Left ventricle myocardium superior (tissue), 1 donor: ENCODE data around the gene SCN1B. TPM values are rescaled to one million over a fixed set of nuclear protein-coding genes. Genes with fewer than 3 reads are reported as not detected.
A peak's percentile ranks its signal among the peaks of the same experiment; 100 is the strongest.
"Not testable (repeated sequence)": the region's sequence is repeated elsewhere in the genome, so short reads cannot be mapped to it uniquely, and the experiment has no call there.

Experiments used
- ATAC-seq: fragments of 200-7000 bp; cut with Tn5 transposase; one replicate; pipeline ENCODE4 v1.9.1; 2020; ENCODE audit warnings: mild to moderate bottlenecking, moderate library complexity
- DNase-seq: peaks from one replicate; pipeline ENCODE4 v3.0.0-alpha.2; 2020
- intact Hi-C: fragments of 100-400 bp; cut with micrococcal nuclease; formaldehyde crosslinking; loops from one replicate; pipeline ENCODE4 v1.11.0; 2022
- total RNA-seq: library from RNA; stranded (reverse); fragmentation: NEBNext Ultra II Directional; extraction: Animal tissue kit (Norgen Biotek cat#: 25700); gene quantifications from one replicate; pipeline ENCODE4 v1.2.1, GENCODE V29; 2021
- donor health status: DM: no; HTN: yes; CAD: no; lungs with severe emphysema.

SCN1B gene
- total RNA-seq, 1 donor from 2014 or later: 45.7 TPM

DNA sequence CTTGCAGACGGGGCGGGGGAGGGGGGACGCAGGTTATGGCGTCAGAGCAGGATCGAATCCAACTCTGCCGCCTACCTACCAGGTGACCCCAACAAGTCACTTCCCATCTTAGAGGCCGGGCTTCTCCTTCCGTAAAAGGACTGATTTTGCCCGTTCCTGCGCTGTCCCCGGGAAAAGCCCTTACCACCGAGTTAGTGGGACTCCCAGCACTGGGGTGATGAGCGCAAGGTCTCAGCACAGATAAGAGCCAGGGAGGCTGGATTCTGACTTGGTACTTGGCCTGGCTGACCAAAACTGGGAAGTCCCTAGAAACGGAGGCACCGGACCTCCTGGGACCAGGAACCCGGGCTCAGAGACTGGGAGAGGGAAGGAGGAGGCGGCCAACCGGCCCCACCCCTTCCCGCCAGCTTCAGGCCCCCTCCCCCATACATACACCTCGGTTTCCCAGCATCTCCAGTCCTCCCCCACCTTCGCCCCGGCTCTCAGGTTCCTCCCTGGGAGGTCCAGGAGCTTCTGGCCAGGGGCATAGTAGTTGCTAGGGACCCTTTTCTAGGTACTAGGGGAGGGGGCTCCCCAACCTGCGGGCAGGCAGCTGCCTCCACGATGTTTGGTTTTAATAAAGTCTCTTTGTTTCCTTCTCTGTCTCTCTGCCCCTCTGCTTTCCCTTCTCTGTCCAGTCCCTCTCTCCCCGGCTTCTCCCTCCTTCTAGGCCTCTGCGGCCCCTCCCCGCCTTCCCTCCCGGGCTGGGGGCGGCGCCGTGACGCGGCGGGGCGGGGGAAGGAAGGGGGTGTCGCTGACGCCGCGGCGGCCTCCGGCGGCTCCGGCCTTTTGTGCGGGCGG lies 30.6 kb upstream of the SCN1B start, which contains the start of gene GRAMD1A:
Gene GRAMD1A (plus strand): TSS at position 826 of the 840 bp plus-strand sequence. CDS start 156 bp downstream, outside the sequence.
- intact Hi-C loops: no loop called here
- ATAC-seq: peak; percentile 95
- peak; percentile 93 for DNase-seq

DNA sequence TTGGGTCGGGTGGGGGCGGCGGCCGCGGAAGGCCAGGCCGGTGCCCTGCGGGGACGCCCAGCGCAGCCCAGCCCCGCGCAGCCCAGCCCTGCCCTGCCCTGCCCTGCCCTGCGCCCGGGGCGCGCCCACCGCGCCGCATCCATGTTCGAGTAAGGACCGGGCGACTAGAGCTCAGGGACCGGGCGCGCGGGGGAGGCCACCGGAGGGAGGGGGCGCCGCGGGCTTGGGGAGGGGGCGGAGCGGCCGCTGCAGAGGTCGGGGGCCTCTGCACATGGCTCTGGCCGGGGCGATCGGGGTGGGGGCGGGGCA lies 30.0 kb upstream of the SCN1B start:
- no peak for ATAC-seq
- intact Hi-C loops: no loop called here
- DNase-seq: no peak

DNA sequence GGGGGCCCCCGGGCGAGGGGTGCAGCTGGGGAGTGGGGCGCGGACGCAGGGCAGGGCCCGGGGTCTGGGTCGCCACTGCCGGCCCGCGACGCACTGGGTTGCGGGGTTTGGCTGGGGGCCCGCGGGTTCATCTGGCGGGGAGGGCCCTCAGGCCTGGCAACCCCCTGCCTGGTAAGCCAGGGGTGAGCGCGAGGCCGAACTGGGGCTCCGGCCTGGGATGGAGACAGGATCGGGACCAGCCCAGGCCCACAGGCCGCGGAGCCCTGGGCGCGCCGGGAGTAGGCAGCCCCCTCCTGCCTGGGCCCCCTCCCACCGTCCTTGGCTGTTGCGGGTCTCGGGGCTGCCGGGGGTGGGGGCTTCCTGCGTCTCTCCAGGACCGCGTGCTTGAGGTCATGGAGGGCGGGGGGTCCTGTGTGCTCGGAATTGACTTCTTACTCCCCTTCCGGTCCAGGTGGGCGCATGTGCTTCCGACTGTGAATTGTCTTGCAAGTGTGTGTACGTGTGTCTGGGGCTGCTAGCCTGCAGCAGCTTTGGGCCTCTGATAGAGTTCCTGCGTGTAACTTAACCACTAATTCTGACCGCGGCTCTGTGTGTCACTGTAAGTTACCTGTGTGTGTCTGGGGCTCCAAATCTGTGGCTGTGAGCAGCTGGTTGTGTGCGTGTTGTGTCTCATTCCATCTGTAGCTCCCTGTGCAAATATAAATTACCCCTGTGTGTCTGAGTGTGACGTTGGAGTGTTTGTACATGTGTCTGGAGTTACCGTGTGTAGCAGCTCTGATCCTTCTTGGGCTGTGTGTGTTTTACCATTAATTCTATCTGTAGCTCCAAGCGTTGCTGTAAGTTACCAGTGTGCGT lies 29.4 kb upstream of the SCN1B start:
- DNase-seq: peak; percentile 60

DNA sequence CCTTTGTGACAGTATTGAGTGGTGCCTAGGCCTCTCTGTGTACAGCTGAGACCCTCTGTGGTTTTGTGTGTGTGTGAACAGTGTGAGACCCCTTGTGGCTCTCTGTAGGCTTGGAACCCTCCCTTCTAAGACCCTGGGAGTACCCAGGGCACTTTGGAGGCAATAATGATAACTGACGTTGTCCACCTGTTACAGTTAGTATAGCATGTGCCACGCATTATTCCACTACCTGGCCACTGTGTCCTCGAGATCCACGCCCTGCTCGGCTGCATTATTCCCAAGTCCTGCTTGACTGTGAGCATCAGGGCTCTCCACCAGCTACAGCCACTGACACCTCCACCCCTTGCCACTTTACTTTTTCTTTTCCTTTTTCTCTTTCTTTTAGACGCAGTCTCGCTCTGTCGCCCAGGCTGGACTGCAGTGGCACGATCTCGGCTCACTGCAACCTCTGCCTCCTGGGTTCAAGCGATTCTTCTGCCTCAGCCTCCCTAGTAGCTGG lies 28.2 kb upstream of the SCN1B start:
- ATAC-seq (no peak), DNase-seq (no peak)
- intact Hi-C loops: no loop called here

More for the DNA sequence above, 29.4 kb upstream of the SCN1B start:
- intact Hi-C loops: no loop called here
- peak; percentile 7 for ATAC-seq

DNA sequence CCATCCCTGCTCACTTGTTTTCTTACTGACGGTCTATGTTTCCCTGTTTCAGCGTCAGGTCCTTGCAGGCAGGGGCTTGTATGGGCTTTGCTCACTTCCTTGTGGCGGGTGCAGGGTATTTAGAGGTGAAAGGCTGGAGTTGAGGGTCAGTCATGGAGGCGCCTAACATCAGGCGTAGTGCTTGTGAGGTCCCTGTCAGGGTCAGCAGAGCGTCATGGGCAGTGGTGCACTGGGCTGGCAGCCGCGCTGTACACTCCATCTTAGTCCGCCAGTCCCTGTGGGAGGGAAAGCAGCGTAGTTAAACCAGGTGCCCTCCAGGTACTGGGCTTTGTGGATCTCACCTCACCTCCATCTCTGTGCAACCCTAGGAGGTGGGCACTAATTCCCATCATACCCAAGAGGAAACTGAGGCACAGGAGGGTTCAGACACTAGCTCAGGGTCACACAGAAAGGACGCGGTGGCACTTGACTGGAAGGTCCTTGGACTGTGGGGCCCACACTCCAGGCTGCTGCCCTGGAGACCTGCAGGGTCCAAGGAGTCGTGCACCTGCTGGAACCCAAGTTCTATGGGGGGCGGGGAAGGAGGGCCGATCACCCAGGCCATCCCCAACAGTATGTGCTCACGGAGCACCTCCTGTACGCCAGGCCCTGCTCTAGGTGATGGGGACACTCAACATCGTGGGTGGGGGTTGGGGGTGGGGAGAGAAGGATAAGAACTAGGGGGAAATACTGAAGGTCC lies 25.6 kb upstream of the SCN1B start:
- ATAC-seq (no peak), DNase-seq (no peak)
- intact Hi-C loops: no loop called here

DNA sequence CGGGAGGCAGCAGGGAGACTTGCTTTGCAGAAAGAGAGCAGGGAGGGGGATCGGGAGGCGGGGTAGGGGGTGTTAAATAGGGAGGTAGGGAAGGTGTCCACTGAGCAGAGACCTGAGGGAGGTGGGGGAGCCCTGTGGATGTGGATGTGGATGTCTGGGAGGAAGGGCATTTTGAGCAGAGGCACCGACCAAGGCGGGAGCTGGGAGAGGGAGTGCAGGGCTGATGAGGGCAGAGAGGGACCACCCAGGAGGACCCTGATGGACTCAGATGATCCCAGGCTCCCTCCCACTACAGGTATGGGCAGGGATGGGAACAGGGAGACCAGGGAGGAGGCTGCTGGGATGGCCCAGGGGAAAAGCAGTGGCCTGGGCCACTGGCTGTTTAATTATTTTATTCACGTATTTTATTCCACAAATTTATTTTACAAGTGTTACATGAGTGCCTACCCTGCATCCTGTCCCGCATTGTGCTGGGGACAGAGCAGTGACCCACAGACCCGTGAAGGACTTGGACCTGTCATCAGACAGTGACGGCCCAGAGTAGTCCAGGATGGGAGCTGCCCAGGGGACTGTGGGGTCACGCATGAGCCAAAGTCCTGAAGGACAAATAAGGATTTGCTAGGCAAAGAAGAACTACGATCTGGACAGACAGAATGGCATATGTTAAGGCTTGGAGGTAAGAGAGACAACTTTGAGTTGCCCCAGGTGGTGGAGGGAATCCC lies 24.9 kb upstream of the SCN1B start:
- ATAC-seq (no peak), DNase-seq (peak; percentile 3)
- intact Hi-C loops: no loop called here

DNA sequence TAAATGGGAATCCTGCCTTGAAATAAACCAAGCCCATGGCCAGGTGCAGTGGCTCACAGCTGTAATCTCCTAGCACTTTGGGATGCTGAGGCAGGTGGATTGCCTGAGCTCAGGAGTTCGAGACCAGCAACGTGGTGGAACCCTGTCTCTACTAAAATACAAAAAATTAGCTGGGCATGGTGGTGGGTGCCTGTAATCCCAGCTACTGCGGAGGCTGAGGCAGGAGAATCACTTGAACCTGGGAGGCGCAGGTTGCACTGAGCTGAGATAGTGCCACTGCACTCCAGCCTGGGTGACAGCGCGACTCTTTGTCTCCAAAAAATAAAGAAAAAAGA lies 24.3 kb upstream of the SCN1B start:
- intact Hi-C loops, DNase-seq, ATAC-seq: not testable (repeated sequence)

DNA sequence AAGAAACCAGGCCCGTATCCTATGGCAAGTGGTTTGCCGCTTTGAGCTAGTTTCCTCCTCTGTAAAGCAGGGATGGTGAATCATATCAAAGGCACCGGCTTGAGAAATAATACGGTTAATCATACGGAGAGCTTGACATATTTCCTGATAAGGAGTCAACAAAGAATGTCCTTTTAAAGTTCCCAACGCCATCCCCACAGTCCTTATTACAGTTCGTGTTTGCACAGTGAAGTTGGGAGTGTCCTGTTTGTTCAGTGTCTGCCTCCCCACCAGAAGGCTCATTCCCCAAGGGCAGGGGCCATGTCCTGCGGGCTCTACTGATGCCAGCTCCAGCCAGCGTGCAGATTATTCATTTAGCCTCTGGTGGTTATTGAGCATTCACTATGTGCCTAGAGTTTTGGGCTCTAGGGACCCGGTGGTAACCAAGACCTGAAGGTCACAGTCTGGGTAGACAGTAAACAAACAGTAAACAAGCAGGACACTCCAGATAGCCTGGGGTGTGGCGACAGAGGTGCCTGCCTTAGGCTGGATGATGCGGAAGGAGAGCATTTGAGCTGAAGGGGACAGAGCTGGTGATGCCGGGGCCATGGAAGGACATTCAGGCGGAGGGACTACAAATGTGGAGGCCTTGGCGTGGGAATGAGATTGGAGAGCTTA lies 23.8 kb upstream of the SCN1B start:
- ATAC-seq (no peak), DNase-seq (no peak)
- intact Hi-C loops: no loop called here

DNA sequence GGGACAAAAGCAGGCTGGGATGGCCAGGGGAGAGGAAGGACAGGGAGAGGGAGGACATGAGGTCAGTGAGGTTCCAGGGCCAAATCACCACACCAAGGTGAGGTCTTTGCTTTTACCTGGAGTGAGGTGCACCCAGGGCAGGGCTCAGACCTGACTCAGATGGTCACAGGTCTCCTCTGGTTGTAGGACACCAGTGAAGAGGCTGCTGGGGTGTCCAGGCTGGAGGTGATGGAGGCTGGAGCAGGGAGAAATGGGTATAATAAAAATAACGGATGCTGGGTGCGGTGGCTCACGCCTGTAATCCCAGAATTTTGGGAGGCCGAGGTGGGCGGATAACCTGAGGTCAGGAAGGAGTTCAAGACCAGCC lies 23.3 kb upstream of the SCN1B start:
- intact Hi-C loops: no loop called here
- no peak for DNase-seq

DNA sequence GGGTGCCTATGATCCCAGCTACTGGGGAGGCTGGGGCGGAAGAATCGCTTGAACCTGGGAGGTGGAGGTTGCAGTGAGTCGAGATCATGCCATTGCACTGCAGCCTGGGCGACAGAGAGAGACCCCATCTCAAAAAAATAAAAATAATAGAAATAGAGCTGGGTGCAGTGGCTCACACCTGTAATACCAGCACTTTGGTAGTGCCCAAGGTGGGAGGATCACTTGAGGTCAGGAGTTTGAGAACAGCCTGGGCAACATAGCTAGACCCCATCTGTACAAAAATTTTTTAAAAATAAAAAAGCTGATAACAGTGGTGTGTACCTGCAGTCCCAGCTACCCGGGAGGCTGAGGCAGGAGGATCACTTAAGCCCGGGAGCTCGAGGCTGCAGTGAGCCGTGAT lies 22.8 kb upstream of the SCN1B start:
- intact Hi-C loops, ATAC-seq: not testable (repeated sequence)

More for the DNA sequence above, 23.3 kb upstream of the SCN1B start:
- ATAC-seq: no peak

DNA sequence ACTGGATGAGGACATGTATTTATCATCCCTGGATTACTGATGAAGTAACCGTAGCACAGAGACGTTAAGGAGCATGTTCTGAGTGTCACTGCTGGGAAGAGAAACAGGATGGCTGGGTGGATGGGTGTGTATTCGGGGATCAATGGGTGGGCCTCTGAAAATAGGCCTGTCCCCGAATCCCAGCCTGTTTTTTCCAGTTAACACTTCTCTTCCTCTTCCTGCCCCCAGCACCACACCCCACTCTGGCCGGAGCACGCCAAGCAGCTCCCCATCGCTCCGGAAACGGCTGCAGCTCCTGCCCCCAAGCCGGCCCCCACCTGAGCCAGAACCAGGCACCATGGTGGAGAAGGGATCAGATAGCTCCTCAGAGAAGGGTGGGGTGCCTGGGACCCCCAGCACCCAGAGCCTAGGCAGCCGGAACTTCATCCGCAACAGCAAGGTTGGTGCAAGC lies 21.4 kb upstream of the SCN1B start:
- peak; percentile 31 for ATAC-seq
- intact Hi-C loops: no loop called here
- DNase-seq: no peak

More for the DNA sequence above, 22.8 kb upstream of the SCN1B start:
- DNase-seq: not testable (repeated sequence)

DNA sequence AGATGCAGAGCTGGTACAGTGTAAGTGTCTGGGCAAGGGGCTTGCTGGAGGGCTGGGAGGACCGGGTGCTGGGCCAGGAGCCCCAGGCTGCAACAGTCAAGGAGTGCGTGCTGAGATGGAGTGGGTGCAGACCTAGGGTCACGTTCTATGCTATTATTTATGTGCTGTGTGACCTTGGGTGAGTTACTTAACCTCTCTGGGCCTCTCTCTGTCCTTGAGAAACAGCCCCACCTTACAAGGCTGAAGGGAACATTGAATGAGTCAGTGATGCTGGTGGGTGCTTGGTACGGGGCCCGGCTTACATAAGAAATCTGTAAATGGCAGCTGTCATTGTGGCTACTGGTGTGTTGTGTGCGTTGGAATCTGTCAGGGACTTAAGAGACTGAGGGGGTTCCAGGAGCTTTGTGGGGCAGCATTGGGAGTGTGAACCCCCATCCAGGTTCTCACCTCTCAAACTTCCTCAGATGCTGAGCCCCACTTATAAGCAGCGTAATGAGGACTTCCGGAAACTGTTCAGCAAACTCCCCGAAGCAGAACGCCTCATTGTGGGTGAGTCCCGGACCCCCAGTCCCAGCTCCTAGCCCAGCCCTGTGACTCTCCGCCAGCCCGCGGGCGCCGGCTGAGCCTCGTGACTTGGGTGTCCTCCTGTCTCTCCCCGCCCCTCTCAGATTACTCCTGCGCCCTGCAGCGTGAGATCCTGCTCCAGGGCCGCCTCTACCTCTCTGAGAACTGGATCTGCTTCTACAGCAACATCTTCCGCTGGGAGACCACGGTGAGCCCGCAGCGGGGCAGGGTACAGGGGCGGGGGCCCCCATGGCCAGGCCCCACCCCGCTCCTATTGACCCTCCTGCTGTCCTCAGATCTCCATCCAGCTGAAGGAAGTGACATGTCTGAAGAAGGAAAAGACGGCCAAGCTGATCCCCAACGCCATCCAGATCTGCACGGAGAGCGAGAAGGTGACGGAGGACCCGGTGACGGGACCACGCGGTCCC lies 20.6 kb upstream of the SCN1B start:
- DNase-seq: no peak
- ATAC-seq: no peak
- intact Hi-C loops: loop anchor here (5.0 kb wide), 1 partner anchor 37 kb away; no protein-coding TSS in a partner anchor

DNA sequence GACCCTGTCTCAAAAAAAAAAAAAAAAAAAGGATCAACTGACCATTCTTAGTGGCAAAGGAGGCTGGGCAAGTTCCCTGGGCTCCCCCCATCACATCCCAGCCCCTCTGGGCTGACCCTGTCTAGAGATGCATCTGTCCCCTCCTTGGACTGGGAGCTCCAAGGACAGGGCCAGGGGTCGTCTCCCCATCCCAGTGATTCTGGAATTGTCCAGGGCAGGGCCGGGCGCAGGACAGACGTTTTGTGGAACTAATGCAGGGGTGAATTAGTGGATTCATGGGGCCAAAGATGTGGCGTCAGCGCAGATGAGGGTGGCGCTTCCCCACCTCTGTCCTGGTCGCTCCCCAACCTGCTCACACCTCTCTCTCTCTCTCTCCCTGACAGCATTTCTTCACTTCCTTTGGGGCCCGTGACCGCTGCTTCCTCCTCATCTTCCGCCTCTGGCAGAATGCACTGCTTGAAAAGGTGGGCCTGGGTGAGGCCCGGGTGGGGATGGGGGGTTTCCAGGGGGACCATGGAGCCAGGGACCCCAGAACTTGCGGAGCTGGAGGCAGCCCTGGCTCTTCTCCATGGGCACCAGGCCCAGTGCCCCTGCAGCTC lies 19.1 kb upstream of the SCN1B start:
- no peak for ATAC-seq
- intact Hi-C loops: loop anchor here (5.0 kb wide), 1 partner anchor 39 kb away; no protein-coding TSS in a partner anchor
- DNase-seq: no peak

DNA sequence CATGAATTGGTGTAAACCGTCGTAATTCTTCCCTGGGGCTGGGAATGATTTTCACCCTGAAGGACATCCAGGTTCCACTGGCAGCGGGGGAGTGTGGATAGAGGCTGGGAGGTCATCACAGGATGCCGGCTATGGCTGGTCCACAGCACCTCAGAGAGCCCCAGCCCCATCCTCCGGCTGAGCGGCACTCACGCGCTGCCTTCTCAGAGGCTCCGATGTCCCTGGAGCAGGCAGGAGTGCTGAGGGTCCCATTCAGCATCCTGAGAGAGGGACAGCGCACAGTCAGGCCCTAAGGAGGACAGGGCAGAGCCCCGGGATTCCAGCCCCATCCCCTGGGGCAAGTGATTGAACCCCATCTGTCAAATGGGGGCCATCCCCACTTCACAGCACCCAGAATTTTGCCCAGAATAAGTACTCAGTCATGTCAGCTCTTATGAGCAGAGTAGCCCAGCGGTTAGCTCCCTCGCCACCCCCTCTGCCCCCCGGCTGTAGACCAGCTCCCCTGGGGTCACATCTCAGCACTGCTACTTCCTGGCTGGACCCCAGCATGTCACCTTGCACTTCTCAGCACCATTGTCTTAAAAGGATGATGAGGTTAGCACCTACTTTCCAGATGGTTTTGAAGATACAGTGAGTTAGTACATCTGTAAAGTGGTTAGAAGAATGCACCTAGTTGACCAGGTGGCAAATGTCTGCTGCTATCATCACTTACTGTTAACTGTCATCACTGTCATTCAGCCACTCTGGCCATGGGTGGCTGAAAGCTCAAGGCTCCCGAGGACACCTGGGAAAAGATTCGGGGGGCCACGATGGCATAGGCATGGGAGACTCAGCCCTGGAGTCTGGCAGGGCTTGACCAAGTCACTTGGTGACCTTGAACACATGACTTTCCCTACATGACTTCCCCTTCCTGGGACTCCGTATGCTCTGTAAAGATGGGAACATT lies 18.3 kb upstream of the SCN1B start:
- intact Hi-C loops: loop anchor here (5.0 kb wide), 1 partner anchor 40 kb away; no protein-coding TSS in a partner anchor
- DNase-seq (no peak), ATAC-seq (no peak)

DNA sequence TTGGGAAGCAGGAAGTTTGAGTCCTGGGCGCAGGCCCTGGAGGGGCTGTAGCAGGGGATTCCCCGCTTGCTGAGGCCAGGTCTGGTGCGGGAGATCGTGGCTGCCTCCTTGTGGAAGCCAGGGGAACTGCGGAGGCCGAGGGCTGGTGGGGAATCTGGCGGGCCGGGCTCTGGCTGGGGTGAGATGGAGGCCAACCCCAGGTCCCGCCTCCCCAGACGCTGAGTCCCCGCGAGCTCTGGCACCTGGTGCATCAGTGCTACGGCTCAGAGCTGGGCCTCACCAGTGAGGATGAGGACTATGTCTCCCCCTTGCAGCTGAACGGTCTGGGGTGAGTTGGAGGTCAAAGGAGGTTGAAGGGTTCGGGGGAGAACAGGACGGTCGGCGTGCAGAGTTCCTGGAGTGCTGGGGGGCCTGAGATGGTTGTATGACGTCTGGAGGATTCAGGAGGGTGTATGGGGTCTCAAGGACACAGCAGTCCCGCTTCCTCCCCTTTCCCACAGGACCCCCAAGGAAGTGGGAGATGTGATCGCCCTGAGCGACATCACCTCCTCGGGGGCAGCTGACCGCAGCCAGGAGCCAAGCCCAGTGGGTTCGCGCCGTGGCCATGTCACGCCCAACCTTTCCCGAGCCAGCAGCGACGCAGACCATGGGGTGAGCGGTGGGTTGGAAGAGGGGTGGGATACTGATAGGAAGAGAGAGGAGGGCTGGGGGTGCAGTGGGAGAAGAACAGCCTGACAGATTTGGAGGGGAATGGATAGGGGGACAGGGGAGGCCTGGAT lies 17.0 kb upstream of the SCN1B start:
- peak; percentile 75 for ATAC-seq
- intact Hi-C loops: loop anchor here (5.0 kb wide), 1 partner anchor 41 kb away; no protein-coding TSS in a partner anchor
- peak; percentile 85 for DNase-seq
